ENCODE data around the gene MICOS13.

MICOS13 gene

GRCh38 chr19:5694167-5694955 is 14.0 kb upstream of the MICOS13 start:
- DNase-seq (ENCODE audit: insufficient read length, low spot score): no peak
- no peak for FAIRE-seq
- TF ChIP-seq, protein P1, sequence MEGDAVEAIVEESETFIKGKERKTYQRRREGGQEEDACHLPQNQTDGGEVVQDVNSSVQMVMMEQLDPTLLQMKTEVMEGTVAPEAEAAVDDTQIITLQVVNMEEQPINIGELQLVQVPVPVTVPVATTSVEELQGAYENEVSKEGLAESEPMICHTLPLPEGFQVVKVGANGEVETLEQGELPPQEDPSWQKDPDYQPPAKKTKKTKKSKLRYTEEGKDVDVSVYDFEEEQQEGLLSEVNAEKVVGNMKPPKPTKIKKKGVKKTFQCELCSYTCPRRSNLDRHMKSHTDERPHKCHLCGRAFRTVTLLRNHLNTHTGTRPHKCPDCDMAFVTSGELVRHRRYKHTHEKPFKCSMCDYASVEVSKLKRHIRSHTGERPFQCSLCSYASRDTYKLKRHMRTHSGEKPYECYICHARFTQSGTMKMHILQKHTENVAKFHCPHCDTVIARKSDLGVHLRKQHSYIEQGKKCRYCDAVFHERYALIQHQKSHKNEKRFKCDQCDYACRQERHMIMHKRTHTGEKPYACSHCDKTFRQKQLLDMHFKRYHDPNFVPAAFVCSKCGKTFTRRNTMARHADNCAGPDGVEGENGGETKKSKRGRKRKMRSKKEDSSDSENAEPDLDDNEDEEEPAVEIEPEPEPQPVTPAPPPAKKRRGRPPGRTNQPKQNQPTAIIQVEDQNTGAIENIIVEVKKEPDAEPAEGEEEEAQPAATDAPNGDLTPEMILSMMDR (IDR thresholded peaks at IDR 0.05; ENCODE audit: insufficient read depth, missing control alignments): no peak

GRCh38 chr19:5693195-5694166 is 13.2 kb upstream of the MICOS13 start:
- FAIRE-seq (no peak), DNase-seq (ENCODE audit: insufficient read length, low spot score) (no peak)
- TF ChIP-seq, protein P1 (IDR thresholded peaks at IDR 0.05; ENCODE audit: insufficient read depth, missing control alignments): no peak

- FAIRE-seq (no peak), DNase-seq (ENCODE audit: insufficient read length, low spot score) (no peak)
- TF ChIP-seq, protein P1 (IDR thresholded peaks at IDR 0.05; ENCODE audit: insufficient read depth, missing control alignments): no peak
Measured at GRCh38 chr19:5692723-5693194, 12.4 kb upstream of the MICOS13 start.

DNA sequence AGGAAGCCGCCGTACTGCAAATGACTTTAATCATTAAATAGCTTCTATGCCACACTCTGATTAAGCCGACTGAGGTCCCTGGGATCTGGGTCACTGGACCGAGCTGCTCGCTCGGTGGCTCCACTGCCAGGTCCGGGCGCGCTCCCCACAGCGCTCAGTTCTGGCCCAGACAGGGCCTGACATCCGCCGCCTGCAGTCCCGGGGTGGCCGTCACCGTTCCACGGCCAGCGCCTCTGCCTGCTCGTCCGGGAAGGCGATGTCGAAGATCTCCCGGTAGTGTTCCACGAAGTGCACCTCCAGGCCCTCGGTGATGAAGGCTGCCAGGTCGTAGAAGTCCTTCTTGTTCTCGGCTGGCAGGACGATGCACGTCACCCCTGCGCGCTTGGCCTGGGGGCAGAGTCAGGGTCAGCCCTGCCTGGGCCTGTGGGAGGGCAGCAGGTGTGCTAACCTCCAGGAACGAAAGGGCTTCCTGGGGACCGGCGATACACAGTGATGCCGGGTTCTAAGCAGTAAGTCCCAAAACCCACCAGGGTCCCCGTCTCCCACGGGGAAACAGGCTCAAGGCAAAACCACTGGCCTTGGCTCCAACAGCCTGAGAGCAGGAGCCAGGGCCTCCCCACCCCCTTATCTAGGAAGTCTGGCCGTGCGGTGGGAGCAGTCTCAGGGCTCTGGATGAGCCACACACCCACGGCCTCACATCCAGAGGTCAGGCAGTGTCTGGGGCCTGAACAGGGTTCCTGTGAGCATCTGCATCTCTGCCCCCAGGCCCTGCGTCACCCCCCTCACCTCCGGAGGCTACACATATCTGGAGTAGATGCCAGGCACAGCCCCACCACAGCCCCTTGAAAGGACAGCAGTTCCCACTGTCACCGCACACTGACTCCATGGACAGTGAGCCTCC is 11.8 kb upstream of the MICOS13 start:
- FAIRE-seq (no peak), DNase-seq (ENCODE audit: insufficient read length, low spot score) (no peak)
- TF ChIP-seq, protein P1 (IDR thresholded peaks at IDR 0.05; ENCODE audit: insufficient read depth, missing control alignments): no peak

DNA sequence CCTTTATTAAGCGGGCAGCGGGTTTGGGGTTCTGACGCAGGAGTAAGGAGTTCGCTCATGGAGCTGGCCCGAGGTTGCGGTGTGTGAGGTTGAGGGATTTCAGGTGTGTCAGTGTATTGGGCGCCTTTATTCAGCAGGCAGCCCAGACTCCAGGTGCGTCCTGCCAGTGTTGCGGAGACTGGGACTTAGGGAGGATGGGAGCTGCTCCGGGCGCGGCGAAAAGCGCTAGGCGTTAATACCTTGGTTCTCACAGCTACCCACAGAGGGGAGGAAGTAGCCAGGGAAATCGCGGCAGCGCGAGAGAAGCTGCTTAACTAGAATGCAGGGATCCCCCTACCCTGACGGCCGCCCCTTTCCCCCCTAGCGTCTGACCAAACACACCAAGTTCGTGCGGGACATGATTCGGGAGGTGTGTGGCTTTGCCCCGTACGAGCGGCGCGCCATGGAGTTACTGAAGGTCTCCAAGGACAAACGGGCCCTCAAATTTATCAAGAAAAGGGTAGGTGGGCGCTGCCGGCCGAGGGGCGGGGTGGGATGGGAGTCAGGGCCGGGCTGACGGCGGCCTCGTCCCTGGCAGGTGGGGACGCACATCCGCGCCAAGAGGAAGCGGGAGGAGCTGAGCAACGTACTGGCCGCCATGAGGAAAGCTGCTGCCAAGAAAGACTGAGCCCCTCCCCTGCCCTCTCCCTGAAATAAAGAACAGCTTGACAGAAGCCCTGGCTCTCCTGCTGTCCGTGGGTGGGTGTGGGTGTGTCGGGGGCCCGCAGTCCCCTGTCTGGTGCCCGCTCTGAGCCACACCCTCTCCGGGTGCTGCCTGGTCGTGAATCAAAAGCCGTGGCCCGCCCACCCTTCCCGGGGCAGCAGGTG is 10.9 kb upstream of the MICOS13 start:
- no peak for DNase-seq (ENCODE audit: insufficient read length, low spot score)
- no peak for FAIRE-seq
- TF ChIP-seq, protein P1 (IDR thresholded peaks at IDR 0.05; ENCODE audit: insufficient read depth, missing control alignments): no peak

Measured in D721Med (cell line).